ENCODE data around the gene DCP1B. TPM values are rescaled to one million over a fixed set of nuclear protein-coding genes. Genes with fewer than 3 reads are reported as not detected.

DCP1B gene
- total and polyA plus RNA-seq, 2 of the 4 experiments (the other 2 are of a cell fraction) = 13.3 to 19.7 TPM

DNA sequence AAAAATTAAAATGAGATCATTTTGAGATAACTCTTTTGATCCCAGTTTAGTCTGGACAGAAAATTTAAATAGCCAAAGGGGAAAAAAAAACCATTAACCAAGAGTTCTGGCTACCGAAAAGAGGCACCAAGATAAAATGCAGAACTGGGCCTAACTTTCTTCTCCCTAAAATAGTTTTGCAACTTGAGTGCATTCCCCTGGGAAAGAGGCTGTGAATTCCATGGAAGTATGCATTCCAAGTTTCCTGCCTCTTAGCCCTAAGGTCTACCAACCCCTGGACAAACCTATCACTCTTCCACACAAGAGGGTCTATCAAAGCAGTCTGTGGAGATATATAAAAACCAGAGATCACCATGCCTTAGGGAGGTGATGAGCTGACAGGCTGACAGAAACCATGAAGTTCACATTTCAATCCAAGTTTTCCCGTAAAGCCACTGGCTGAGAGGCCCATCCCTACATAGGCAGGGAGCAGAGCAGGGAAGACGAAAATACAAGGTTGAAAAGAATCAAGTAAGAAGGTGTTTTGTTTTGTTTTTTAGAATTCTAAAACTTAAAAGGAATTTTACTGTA, 33.8 kb downstream of the DCP1B start:
- no peak overlapping the region for H2BK5ac ChIP-seq (ENCODE audit: low read depth, low read length, poor library complexity, severe bottlenecking)
- ChIA-PET POLR2A (ENCODE audit: unreplicated experiment) (no interaction called here), CTCF (no interaction called here)
- TF ChIP-seq RAD21 (IDR thresholded peaks at IDR 0.05; ENCODE audit: low read length) = no peak
- TF ChIP-seq, protein P1, sequence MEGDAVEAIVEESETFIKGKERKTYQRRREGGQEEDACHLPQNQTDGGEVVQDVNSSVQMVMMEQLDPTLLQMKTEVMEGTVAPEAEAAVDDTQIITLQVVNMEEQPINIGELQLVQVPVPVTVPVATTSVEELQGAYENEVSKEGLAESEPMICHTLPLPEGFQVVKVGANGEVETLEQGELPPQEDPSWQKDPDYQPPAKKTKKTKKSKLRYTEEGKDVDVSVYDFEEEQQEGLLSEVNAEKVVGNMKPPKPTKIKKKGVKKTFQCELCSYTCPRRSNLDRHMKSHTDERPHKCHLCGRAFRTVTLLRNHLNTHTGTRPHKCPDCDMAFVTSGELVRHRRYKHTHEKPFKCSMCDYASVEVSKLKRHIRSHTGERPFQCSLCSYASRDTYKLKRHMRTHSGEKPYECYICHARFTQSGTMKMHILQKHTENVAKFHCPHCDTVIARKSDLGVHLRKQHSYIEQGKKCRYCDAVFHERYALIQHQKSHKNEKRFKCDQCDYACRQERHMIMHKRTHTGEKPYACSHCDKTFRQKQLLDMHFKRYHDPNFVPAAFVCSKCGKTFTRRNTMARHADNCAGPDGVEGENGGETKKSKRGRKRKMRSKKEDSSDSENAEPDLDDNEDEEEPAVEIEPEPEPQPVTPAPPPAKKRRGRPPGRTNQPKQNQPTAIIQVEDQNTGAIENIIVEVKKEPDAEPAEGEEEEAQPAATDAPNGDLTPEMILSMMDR (conservative IDR thresholded peaks at IDR 0.05; ENCODE audit: low read depth, low read length) = no peak
- TF ChIP-seq RCOR1 (IDR thresholded peaks at IDR 0.05; ENCODE audit: insufficient replicate concordance, low read length) = no peak
- TF ChIP-seq MXI1 (IDR thresholded peaks at IDR 0.05; ENCODE audit: borderline replicate concordance, low read depth, low read length) = no peak
- TF ChIP-seq, protein P2, sequence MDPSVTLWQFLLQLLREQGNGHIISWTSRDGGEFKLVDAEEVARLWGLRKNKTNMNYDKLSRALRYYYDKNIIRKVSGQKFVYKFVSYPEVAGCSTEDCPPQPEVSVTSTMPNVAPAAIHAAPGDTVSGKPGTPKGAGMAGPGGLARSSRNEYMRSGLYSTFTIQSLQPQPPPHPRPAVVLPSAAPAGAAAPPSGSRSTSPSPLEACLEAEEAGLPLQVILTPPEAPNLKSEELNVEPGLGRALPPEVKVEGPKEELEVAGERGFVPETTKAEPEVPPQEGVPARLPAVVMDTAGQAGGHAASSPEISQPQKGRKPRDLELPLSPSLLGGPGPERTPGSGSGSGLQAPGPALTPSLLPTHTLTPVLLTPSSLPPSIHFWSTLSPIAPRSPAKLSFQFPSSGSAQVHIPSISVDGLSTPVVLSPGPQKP (IDR thresholded peaks at IDR 0.05; ENCODE audit: borderline replicate concordance, low read depth, low read length) = no peak
- no peak for TF ChIP-seq POLR2A (IDR thresholded peaks at IDR 0.05; ENCODE audit: low read depth, low read length)
- TF ChIP-seq, protein P3, sequence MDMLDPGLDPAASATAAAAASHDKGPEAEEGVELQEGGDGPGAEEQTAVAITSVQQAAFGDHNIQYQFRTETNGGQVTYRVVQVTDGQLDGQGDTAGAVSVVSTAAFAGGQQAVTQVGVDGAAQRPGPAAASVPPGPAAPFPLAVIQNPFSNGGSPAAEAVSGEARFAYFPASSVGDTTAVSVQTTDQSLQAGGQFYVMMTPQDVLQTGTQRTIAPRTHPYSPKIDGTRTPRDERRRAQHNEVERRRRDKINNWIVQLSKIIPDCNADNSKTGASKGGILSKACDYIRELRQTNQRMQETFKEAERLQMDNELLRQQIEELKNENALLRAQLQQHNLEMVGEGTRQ (IDR thresholded peaks at IDR 0.05; ENCODE audit: low read depth, low read length) = no peak
- no peaks in the 10 kb centered on the region for H3K4me1 ChIP-seq (ENCODE audit: control insufficient read depth, insufficient read depth, low read length)
- no TSS peak for BruUV-seq (replicated peaks)
- no peak overlapping the region for H3K4me2 ChIP-seq (ENCODE audit: low read depth, low read length)
- no peak overlapping the region for H2AK9ac ChIP-seq (replicated peaks; ENCODE audit: low read depth, low read length, poor library complexity)
- no peaks in the 10 kb centered on the region for H4K20me1 ChIP-seq (ENCODE audit: insufficient read depth, low read length)
- H2BK15ac ChIP-seq (ENCODE audit: low read depth, low read length) = no peak overlapping the region
- no peak for ATAC-seq (ENCODE audit: low read depth)
- no peak overlapping the region for H2AK5ac ChIP-seq (ENCODE audit: low read depth, low read length)
- H4K91ac ChIP-seq (ENCODE audit: insufficient read depth, low read depth, low read length) = no peak overlapping the region
- H2BK20ac ChIP-seq (ENCODE audit: low read depth, low read length) = no peak overlapping the region
- no peak overlapping the region for H2BK120ac ChIP-seq (ENCODE audit: low read depth, low read length)
- intact Hi-C loops (cut with micrococcal nuclease) = no loop called here
- no peak overlapping the region for H3K18ac ChIP-seq (ENCODE audit: low read depth, low read length)
- no peaks in the 10 kb centered on the region for H3K27me3 ChIP-seq (ENCODE audit: control insufficient read depth, insufficient read depth, low read length)
- no peak overlapping the region for H4K8ac ChIP-seq (ENCODE audit: low read depth in 2 of 2, low read length in 2 of 2)
- 0 out of 2 replicates have a peak, but pooled peaks cover 3% of the 10 kb centered on the region for H3K9me1 ChIP-seq (ENCODE audit: insufficient read depth, low read length)
- H3K9me3 ChIP-seq (ENCODE audit: control insufficient read depth, insufficient read depth, low read length) = no peaks in the 10 kb centered on the region
- no peak overlapping the region for H2AFZ ChIP-seq (replicated peaks; ENCODE audit: low read length, poor library complexity)
- no peak overlapping the region for H3K27ac ChIP-seq (ENCODE audit: insufficient read depth, low read length)
- H3K4ac ChIP-seq (ENCODE audit: low read depth, low read length) = no peak overlapping the region
- WGBS, 2 experiments (ENCODE audit: extremely low coverage in 2 of 2, insufficient read length in 1 of 2) = 100% methylated on average over 1 of the region's 3 CpGs; no CpG with 5 or more reads in 1 of the 2 experiments
- peaks cover 17% of the 10 kb centered on the region for H3K36me3 ChIP-seq (ENCODE audit: control insufficient read depth, insufficient read depth, low read length)
- H3K23ac ChIP-seq (ENCODE audit: low read depth, low read length) = no peak overlapping the region
- H3K4me3 ChIP-seq (ENCODE audit: insufficient read depth, low read depth, low read length) = no peak overlapping the region
- no peak for DNase-seq
- dilution Hi-C loops (cut with HindIII; ENCODE audit: low sequenced_read_pairs, unreplicated experiment) = no loop called here
- H3K56ac ChIP-seq (ENCODE audit: extremely low read depth, insufficient read depth, low read length) = no peak overlapping the region
- no peak overlapping the region for H3K9ac ChIP-seq (ENCODE audit: low read depth, low read length)
- H3K79me1 ChIP-seq (ENCODE audit: low read depth in 1 of 2, low read length in 2 of 2) = peaks cover 5 to 25% of the 10 kb centered on the region in 2 experiments; a peak in 3 of 4 replicates
- in situ Hi-C loops (cut with MboI; ENCODE audit: low sequenced_read_pairs) = no loop called here
- H4K5ac ChIP-seq (ENCODE audit: low read depth, low read length) = no peak overlapping the region
- no peak overlapping the region for H3K14ac ChIP-seq (replicated peaks; ENCODE audit: low read depth, low read length)
